Measurements from ENCODE around the gene MRPL43.

DNA sequence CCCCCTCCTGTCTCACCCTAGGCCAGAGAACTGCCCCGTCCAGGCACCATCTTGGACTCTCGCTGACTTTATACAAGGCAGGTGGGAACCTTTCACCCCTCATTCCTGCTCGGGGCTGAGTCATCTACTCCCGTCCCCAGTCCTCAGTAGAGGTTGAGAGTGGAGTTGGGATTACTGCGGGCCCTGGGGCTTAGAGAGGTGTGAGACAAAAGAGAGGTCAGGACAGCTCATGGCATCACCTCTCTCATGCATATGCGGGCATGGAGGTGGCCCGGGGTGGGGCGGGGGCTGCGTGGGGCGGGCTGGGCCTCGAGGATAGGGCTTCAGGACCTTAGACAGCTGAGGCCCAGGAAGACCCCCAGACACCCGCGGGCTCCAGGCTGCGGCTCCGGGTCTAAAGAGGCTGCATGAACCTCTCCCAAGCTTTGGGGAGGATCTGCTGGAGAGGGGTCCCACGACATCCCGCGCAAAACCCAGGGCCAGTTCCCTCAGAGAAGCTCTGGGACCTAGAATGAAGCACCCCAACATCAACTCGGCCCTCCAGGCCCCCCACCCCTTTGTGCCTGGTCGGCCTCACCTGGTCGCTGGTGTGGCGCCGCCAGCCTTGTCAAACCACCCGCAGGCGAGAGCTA, 43.3 kb upstream of the MRPL43 start:
- TF ChIP-seq PAX5 (IDR thresholded peaks at IDR 0.05; ENCODE audit: borderline replicate concordance, low read depth, low read length) (no peak), CTCF (IDR thresholded peaks at IDR 0.05 in 2 of 3, conservative IDR thresholded peaks at IDR 0.05 in 1 of 3; ENCODE audit: control insufficient read depth in 2 of 3, extremely low read depth in 1 of 3, insufficient read depth in 1 of 3, low read depth in 3 of 3, low read length in 3 of 3) (no peak), ELK1 (IDR thresholded peaks at IDR 0.05; ENCODE audit: low read depth, low read length) (no peak), IKZF1 (conservative IDR thresholded peaks at IDR 0.05) (no peak), POLR2A (IDR thresholded peaks at IDR 0.05; ENCODE audit: low read depth, low read length) (no peak)
- TF ChIP-seq, protein P1, sequence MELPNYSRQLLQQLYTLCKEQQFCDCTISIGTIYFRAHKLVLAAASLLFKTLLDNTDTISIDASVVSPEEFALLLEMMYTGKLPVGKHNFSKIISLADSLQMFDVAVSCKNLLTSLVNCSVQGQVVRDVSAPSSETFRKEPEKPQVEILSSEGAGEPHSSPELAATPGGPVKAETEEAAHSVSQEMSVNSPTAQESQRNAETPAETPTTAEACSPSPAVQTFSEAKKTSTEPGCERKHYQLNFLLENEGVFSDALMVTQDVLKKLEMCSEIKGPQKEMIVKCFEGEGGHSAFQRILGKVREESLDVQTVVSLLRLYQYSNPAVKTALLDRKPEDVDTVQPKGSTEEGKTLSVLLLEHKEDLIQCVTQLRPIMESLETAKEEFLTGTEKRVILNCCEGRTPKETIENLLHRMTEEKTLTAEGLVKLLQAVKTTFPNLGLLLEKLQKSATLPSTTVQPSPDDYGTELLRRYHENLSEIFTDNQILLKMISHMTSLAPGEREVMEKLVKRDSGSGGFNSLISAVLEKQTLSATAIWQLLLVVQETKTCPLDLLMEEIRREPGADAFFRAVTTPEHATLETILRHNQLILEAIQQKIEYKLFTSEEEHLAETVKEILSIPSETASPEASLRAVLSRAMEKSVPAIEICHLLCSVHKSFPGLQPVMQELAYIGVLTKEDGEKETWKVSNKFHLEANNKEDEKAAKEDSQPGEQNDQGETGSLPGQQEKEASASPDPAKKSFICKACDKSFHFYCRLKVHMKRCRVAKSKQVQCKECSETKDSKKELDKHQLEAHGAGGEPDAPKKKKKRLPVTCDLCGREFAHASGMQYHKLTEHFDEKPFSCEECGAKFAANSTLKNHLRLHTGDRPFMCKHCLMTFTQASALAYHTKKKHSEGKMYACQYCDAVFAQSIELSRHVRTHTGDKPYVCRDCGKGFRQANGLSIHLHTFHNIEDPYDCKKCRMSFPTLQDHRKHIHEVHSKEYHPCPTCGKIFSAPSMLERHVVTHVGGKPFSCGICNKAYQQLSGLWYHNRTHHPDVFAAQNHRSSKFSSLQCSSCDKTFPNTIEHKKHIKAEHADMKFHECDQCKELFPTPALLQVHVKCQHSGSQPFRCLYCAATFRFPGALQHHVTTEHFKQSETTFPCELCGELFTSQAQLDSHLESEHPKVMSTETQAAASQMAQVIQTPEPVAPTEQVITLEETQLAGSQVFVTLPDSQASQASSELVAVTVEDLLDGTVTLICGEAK (IDR thresholded peaks at IDR 0.05; ENCODE audit: borderline replicate concordance): no peak

Measured in GM12878 (cell line).